ENCODE measurements around the gene PLPPR3. TPM values are rescaled to one million over a fixed set of nuclear protein-coding genes. Genes with fewer than 3 reads are reported as not detected.

The PLPPR3 gene
- total and polyA plus RNA-seq, 9 donors, result 0.13 to 0.90 (median 0.53) TPM

DNA sequence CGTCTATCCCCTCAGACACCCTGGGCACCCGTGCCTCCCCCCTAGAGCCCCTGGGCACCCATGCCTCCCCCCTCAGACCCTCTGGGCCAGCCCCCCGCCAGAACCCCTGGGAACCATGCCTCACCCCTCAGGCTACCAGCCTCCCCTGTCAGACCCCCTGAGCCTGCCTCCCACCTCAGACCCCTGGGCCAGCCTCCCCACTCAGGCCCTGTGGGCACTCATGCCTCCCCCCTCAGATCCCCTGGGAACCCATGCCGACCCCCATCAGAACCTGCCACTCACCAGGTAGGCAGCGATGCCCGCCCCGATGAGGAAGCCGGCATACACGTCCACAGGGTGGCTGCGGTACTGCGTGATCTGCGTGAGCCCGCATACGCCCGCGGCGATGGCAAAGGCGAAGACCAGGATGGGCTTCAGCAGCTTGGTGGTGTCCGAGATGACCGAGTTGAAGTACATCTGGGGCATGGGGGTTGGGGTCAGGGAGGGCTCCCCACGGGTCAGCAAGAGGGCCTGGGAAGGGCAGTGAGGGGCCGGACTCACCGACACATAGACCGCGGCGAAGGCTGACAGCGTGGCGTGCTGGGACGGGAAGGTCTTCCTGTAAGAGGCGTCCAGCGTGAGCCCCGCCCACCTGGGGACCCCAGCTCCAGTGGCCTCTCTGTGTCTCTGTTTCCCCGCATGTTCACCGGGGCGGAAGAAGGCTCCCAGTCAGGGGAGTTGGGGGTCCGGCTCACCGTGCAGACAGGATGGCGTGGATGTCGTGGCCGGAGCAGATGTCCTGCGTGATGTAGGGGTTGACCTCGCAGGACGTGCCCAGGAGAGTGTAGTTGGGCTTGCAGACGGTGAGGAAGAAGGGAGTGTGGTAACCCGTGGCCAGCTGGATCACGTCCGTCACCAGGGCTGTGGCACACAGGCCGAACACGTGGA lies 7.3 kb downstream of the PLPPR3 start:
- no peak for DNase-seq
- peaks cover 31% of the 10 kb centered on the region for H3K36me3 ChIP-seq (ENCODE audit: control insufficient read depth, insufficient read depth, low read length)
- 84% methylated on average over 37 of the region's 49 CpGs for WGBS (ENCODE audit: insufficient coverage)
- no peaks in the 10 kb centered on the region for H3K27me3 ChIP-seq (ENCODE audit: control insufficient read depth, insufficient read depth, low read length)
- H3K27ac ChIP-seq (ENCODE audit: low read length), result no peak overlapping the region
- no peak overlapping the region for H3K4me3 ChIP-seq (ENCODE audit: low read length)
- no peaks in the 10 kb centered on the region for H3K4me1 ChIP-seq (ENCODE audit: control insufficient read depth, insufficient read depth, low read length)
- H3K9me3 ChIP-seq (replicated peaks; ENCODE audit: control insufficient read depth, low read depth, low read length), result no peaks in the 10 kb centered on the region

DNA sequence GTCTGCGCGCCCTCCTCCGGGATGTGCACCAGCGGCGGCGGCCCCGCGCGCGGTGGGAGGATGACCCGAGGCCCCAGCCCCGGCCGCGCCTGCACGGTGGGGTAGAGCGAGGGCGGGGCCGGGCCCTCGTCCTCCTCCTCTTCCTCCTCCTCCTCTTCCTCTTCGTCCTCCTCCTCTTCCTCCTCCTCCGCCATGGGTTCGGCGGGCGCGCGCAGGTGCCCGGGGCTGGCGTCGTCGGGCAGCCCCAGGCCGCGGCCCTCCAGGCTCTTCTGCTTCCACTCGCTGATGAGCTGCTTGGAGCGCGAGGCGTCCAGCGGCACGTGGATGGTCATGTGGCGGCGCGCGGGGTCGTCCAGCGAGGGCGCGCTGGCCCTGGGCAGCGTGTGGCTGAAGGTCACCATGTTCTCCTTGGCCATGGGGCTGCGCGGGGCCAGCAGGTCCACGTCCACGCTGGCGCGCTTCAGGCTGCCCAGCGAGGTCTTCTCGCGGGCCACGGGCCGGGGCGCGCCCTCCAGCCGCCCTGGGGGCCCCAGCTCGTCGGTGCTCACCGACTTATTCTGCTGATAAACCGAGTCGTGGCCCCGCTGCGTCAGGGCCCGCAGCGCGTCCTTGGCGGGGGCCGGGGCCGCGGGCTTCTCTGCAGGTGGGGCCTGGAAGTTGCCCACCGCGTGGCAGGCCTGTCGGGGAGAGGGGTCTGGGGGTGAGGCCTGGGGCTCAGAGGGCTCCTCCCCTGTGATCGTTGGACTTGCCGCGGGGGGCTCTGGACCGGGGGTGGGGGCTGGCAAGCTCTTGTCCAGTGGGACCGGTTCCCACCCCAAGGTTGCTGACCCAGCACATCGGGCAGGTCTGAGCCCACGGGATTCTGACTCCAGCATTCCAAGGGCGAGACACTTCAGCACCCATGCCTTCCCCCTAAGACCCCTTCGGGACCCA lies 8.3 kb downstream of the PLPPR3 start:
- no peak overlapping the region for H3K4me3 ChIP-seq (ENCODE audit: low read length)
- H3K27me3 ChIP-seq (ENCODE audit: control insufficient read depth, insufficient read depth, low read length), result no peaks in the 10 kb centered on the region
- no peaks in the 10 kb centered on the region for H3K9me3 ChIP-seq (replicated peaks; ENCODE audit: control insufficient read depth, low read depth, low read length)
- peaks cover 41% of the 10 kb centered on the region for H3K36me3 ChIP-seq (ENCODE audit: control insufficient read depth, insufficient read depth, low read length)
- DNase-seq, result no peak
- no peak overlapping the region for H3K27ac ChIP-seq (ENCODE audit: low read length)
- 89% methylated on average over 55 of the region's 87 CpGs for WGBS (ENCODE audit: insufficient coverage)
- H3K4me1 ChIP-seq (ENCODE audit: control insufficient read depth, insufficient read depth, low read length), result no peaks in the 10 kb centered on the region

DNA sequence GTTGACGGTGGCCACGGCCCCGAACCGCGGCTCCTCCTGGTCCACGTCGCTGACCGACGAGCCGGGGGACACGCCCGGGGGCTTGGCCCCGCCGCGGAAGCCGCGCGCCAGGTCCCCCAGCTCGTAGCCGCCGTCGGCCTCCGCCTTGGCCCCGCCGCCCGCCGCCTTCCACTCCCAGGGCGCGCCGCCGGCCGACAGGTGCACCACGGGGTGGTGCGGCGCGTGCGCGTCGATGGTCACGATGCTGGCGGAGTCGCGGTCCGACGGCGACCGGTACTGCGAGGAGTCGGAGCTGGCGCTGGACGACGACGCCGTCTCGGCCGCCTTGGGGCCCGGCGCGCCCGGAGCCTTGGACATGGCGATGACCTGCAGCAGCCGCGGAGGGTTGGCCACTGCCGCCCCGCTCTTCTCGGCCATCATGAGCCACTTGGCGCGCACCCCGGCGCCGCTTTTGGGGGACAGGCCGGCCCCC lies 9.0 kb downstream of the PLPPR3 start:
- DNase-seq, result no peak
- Histone ChIP-seq H3K4me3 (ENCODE audit: low read length) (no peak overlapping the region), H3K4me1 (ENCODE audit: control insufficient read depth, insufficient read depth, low read length) (no peaks in the 10 kb centered on the region), H3K9me3 (replicated peaks; ENCODE audit: control insufficient read depth, low read depth, low read length) (no peaks in the 10 kb centered on the region), H3K36me3 (ENCODE audit: control insufficient read depth, insufficient read depth, low read length) (peaks cover 47% of the 10 kb centered on the region), H3K27ac (ENCODE audit: low read length) (no peak overlapping the region), H3K27me3 (ENCODE audit: control insufficient read depth, insufficient read depth, low read length) (no peaks in the 10 kb centered on the region)
- 79% methylated on average over 60 of the region's 72 CpGs for WGBS (ENCODE audit: insufficient coverage)

DNA sequence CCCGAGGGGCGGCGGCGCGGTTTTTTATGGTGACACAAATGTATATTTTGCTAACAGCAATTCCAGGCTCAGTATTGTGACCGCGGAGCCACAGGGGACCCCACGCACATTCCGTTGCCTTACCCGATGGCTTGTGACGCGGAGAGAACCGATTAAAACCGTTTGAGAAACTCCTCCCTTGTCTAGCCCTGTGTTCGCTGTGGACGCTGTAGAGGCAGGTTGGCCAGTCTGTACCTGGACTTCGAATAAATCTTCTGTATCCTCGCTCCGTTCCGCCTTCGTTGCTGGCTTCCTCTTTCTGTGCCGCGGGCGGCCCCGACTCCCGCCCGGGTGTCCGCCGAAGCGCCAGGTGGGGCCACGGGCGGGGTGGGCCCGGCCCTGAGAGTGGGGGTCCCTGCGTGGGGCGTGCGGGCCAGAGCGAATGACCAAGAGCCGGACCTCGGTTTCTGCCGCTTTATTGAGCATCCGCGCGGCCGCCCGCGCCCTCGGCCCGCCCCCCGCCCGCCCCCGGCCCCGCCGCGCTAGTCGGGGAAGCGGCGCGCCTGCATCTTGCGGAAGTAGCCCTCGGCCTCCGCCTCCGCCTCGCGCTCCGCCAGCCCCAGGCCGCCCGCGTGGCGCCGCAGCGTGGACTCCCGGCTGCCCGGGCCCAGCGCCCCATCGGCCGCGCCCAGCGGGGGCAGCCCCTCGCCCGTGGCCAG lies 9.6 kb downstream of the PLPPR3 start:
- Histone ChIP-seq H3K27ac (ENCODE audit: low read length) (no peak overlapping the region), H3K27me3 (ENCODE audit: control insufficient read depth, insufficient read depth, low read length) (no peaks in the 10 kb centered on the region), H3K4me3 (ENCODE audit: low read length) (no peak overlapping the region), H3K4me1 (ENCODE audit: control insufficient read depth, insufficient read depth, low read length) (no peaks in the 10 kb centered on the region), H3K9me3 (replicated peaks; ENCODE audit: control insufficient read depth, low read depth, low read length) (no peaks in the 10 kb centered on the region), H3K36me3 (ENCODE audit: control insufficient read depth, insufficient read depth, low read length) (peaks cover 53% of the 10 kb centered on the region)
- 80% methylated on average over 39 of the region's 80 CpGs for WGBS (ENCODE audit: insufficient coverage)
- DNase-seq, result no peak

DNA sequence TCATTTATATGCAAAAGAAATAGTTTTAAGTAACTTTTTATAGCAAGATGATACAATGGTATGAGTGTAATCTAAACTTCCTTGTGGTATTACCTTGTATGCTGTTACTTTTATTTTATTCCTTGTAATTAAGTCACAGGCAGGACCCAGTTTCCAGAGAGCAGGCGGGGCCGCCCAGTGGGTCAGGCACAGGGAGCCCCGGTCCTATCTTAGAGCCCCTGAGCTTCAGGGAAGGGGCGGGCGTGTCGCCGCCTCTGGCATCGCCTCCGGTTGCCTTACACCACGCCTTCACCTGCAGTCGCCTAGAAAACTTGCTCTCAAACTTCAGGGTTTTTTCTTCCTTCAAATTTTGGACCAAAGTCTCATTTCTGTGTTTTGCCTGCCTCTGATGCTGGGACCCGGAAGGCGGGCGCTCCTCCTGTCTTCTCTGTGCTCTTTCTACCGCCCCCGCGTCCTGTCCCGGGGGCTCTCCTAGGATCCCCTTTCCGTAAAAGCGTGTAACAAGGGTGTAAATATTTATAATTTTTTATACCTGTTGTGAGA lies 10.2 kb downstream of the PLPPR3 start:
- no peak overlapping the region for H3K4me3 ChIP-seq (ENCODE audit: low read length)
- no peaks in the 10 kb centered on the region for H3K9me3 ChIP-seq (replicated peaks; ENCODE audit: control insufficient read depth, low read depth, low read length)
- peaks cover 59% of the 10 kb centered on the region for H3K36me3 ChIP-seq (ENCODE audit: control insufficient read depth, insufficient read depth, low read length)
- no peak overlapping the region for H3K27ac ChIP-seq (ENCODE audit: low read length)
- 83% methylated on average over 14 of the region's 20 CpGs for WGBS (ENCODE audit: insufficient coverage)
- DNase-seq, result no peak
- peaks cover 3% of the 10 kb centered on the region for H3K4me1 ChIP-seq (ENCODE audit: control insufficient read depth, insufficient read depth, low read length)
- no peaks in the 10 kb centered on the region for H3K27me3 ChIP-seq (ENCODE audit: control insufficient read depth, insufficient read depth, low read length)

DNA sequence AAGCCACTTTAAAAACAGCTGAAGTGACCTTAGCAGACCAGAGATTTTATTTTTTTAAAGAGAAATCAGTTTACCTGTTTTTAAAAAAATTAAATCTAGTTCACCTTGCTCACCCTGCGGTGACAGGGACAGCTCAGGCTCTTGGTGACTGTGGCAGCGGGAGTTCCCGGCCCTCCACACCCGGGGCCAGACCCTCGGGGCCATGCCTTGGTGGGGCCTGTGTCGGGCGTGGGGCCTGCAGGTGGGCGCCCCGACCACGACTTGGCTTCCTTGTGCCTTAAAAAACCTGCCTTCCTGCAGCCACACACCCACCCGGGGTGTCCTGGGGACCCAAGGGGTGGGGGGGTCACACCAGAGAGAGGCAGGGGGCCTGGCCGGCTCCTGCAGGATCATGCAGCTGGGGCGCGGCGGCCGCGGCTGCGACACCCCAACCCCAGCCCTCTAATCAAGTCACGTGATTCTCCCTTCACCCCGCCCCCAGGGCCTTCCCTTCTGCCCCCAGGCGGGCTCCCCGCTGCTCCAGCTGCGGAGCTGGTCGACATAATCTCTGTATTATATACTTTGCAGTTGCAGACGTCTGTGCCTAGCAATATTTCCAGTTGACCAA lies 10.8 kb downstream of the PLPPR3 start:
- WGBS (ENCODE audit: insufficient coverage), result 77% methylated on average over 8 of the region's 25 CpGs
- no peaks in the 10 kb centered on the region for H3K9me3 ChIP-seq (replicated peaks; ENCODE audit: control insufficient read depth, low read depth, low read length)
- no peak overlapping the region for H3K27ac ChIP-seq (ENCODE audit: low read length)
- no peak for DNase-seq
- H3K4me3 ChIP-seq (ENCODE audit: low read length), result no peak overlapping the region
- H3K36me3 ChIP-seq (ENCODE audit: control insufficient read depth, insufficient read depth, low read length), result peaks cover 62% of the 10 kb centered on the region
- peaks cover 3% of the 10 kb centered on the region for H3K4me1 ChIP-seq (ENCODE audit: control insufficient read depth, insufficient read depth, low read length)
- H3K27me3 ChIP-seq (ENCODE audit: control insufficient read depth, insufficient read depth, low read length), result no peaks in the 10 kb centered on the region

DNA sequence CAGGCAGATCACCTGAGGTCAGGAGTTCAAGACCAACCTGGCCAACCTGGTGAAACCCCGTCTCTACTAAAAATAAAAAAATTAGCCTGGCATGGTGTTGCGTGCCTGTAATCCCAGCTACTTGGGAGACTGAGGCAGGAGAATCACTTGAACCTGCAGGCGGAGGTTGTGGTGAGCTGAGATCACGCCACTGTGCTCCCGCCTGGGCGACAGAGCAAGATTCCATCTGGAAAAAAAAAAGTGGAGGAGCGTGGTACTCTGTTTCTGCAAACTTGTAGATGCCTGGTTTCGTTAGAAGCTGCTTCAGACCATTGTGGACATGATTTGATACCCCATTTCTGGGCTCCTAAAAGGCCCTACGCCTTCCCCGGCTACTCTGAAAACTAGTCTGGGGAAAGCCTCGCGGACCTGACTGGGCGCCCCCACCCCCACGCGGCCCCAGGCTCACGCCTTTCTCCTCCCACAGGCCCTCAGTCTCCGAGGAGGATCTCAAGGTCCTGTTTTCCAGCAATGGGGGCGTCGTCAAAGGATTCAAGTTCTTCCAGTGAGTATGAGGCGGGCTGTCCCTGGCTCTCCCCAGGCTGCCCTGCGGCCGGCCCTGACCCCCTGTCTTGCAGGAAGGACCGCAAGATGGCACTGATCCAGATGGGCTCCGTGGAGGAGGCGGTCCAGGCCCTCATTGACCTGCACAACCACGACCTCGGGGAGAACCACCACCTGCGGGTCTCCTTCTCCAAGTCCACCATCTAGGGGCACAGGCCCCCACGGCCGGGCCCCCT lies 11.5 kb downstream of the PLPPR3 start:
- 80% methylated on average over 22 of the region's 30 CpGs for WGBS (ENCODE audit: insufficient coverage)
- H3K36me3 ChIP-seq (ENCODE audit: control insufficient read depth, insufficient read depth, low read length), result peaks cover 67% of the 10 kb centered on the region
- DNase-seq, result no peak

DNA sequence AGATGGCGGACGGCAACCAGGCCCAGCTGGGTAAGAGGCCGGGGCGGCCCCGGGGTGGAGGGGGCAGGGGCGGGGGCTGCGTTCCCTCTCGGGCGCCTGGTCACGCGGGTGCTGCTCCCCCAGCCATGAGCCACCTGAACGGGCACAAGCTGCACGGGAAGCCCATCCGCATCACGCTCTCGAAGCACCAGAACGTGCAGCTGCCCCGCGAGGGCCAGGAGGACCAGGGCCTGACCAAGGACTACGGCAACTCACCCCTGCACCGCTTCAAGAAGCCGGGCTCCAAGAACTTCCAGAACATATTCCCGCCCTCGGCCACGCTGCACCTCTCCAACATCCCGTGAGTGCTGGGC lies 13.4 kb downstream of the PLPPR3 start:
- 91% methylated on average over 23 of the region's 26 CpGs for WGBS (ENCODE audit: insufficient coverage)
- peaks cover 7% of the 10 kb centered on the region for H3K4me1 ChIP-seq (ENCODE audit: control insufficient read depth, insufficient read depth, low read length)
- no peak overlapping the region for H3K27ac ChIP-seq (ENCODE audit: low read length)
- DNase-seq, result no peak
- peaks cover 81% of the 10 kb centered on the region for H3K36me3 ChIP-seq (ENCODE audit: control insufficient read depth, insufficient read depth, low read length)
- H3K27me3 ChIP-seq (ENCODE audit: control insufficient read depth, insufficient read depth, low read length), result no peaks in the 10 kb centered on the region
- H3K9me3 ChIP-seq (replicated peaks; ENCODE audit: control insufficient read depth, low read depth, low read length), result no peaks in the 10 kb centered on the region
- H3K4me3 ChIP-seq (ENCODE audit: low read length), result no peak overlapping the region

More for the DNA sequence above, 11.5 kb downstream of the PLPPR3 start:
- H3K27ac ChIP-seq (ENCODE audit: low read length), result no peak overlapping the region
- H3K9me3 ChIP-seq (replicated peaks; ENCODE audit: control insufficient read depth, low read depth, low read length), result no peaks in the 10 kb centered on the region
- no peaks in the 10 kb centered on the region for H3K27me3 ChIP-seq (ENCODE audit: control insufficient read depth, insufficient read depth, low read length)
- peaks cover 3% of the 10 kb centered on the region for H3K4me1 ChIP-seq (ENCODE audit: control insufficient read depth, insufficient read depth, low read length)
- H3K4me3 ChIP-seq (ENCODE audit: low read length), result no peak overlapping the region
